NCI-H526 treated with DMSO at 0.1 percent for 48 hours (cell line): ENCODE measurements around the gene FTL.
"Not testable (repeated sequence)": the region's sequence is repeated elsewhere in the genome, so short reads cannot be mapped to it uniquely, and the experiment has no call there.

Experiments used
- DNase-seq: peaks from one replicate; lab custom pipeline; 2025; lab: John Stamatoyannopoulos, UW

FTL gene

DNA sequence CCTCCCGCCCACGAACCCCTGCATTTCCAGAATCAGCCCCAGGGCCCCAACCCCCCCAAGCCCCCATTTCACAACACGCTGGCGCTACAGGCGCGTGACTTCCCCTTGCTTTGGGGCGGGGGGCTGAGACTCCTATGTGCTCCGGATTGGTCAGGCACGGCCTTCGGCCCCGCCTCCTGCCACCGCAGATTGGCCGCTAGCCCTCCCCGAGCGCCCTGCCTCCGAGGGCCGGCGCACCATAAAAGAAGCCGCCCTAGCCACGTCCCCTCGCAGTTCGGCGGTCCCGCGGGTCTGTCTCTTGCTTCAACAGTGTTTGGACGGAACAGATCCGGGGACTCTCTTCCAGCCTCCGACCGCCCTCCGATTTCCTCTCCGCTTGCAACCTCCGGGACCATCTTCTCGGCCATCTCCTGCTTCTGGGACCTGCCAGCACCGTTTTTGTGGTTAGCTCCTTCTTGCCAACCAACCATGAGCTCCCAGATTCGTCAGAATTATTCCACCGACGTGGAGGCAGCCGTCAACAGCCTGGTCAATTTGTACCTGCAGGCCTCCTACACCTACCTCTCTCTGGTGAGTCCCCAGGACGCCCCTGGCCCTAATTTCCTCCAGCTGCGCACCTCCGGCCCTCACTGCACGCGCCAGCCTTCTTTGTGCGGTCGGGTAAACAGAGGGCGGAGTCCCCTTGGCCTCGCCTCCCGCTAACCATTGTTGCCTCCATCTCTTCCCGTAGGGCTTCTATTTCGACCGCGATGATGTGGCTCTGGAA, at the start of gene FTL:
TSS of gene FTL (plus strand) at position 270 of the 766 bp plus-strand sequence. CDS start at position 469, 199 bp downstream.
- DNase-seq, result peak; percentile 84

DNA sequence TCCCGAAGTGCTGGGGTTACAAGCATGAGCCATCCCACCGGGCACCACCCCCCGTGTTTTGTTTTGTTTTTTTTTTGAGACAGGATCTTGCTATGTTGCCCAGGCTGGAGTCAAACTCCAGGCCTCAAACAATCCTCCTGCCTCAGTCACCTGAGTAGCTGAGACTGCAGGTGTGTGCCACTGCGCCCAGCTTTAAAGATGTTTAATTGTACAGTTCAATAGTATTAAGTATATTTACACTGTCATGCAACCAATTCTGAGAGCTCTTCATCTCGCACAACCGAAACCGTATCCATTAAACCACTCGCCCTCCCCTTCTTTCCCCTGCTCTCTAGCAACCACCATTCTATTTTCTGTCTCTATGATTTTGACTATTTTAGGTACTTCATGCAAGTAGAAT, 49.4 kb upstream of the FTL start:
- no peak for DNase-seq

DNA sequence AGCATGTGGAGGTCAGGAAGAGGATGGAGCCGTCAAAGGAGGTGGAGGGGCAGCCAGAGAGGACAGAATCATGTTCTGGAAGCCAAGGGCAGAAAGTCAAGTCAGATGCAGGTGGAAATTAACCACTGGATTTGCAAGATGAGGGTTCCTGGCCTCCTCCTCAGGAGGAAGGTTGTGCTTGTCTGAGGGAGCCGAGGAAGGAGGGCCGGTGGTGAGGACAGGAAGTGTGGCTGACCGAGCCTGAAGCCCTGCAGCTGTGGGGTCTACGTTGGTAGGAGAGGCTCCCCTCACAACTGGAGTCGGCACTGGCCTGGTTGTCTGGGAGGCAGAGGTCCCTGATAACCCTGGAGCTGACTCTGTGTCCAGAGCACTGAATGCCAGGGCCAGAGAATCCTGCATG, 47.0 kb upstream of the FTL start:
- no peak for DNase-seq

DNA sequence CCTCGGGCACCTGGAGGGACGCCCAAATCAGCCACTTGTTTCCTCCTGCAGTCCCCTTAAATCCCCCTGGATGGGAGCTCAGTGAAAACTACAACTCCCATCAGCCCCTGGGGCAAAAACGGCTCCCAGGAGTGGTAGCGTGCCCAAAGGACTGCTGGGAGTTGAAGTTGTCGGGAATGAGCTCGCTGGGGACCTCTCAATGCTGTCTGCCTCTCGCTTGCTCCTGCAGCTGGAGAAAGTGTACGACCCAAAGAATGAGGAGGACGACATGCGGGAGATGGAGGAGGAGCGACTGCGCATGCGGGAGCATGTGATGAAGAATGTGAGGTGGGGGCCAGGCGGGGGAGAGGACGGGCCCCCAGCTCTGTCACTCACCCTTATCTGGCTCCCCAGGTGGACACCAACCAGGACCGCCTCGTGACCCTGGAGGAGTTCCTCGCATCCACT, 46.3 kb upstream of the FTL start:
- DNase-seq, result no peak

DNA sequence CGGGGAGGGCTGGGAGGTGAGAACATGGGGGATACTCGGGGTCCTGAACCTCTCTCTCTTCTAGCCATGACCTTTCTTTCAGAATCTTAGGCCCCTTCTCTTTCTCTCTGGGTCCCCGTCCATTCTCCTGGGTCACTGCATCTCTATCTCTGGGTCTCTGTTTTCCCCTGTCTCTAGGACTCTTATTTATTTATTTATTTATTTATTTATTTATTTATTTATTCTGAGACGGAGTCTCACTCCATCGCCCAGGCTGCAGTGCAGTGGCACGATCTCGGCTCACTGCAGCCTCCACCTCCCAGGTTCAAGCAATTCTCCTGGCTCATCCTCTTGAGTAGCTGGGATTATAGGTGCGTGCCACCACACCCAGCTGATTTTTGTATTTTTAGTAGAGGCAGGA, 45.8 kb upstream of the FTL start:
- not testable (repeated sequence) for DNase-seq

DNA sequence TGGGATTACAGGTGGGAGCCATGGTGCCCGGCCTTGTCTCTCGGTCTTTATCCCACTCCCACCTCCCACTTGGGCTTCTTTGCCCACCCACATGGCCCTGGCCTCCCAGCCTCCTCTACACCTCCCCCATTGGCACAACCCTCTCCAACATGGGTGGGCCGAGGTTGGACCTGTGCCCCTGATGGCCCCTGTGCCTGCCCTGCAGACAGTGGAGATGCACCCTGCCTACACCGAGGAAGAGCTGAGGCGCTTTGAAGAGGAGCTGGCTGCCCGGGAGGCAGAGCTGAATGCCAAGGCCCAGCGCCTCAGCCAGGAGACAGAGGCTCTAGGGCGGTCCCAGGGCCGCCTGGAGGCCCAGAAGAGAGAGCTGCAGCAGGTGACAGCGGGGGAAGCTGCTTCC, 44.2 kb upstream of the FTL start:
- no peak for DNase-seq

DNA sequence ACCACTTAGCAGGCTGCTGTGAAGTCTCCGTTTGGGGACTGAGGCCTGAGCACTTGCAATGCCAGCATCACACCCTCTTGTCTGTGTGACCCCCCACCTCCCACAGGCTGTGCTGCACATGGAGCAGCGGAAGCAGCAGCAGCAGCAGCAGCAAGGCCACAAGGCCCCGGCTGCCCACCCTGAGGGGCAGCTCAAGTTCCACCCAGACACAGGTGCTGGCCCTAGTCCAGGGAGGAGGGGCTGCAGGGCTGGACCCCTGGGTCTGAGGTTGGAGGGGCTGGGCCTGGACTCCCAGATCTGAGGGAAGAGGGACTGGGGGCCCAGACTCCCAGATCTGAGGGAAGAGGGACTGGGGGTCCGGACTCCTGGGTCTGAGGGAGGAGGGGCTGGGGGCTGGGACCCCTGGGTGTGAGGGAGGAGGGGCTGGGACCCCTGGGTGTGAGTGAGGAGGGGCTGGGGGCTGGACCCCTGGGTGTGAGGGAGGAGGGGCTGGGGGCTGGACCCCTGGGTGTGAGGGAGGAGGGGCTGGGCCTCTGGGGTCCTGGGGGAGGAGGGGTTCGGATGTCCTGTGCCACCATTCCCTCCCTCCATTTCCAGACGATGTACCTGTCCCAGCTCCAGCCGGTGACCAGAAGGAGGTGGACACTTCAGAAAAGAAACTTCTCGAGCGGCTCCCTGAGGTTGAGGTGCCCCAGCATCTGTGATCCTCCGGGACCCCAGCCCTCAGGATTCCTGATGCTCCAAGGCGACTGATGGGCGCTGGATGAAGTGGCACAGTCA, 43.2 kb upstream of the FTL start:
- DNase-seq, result no peak

DNA sequence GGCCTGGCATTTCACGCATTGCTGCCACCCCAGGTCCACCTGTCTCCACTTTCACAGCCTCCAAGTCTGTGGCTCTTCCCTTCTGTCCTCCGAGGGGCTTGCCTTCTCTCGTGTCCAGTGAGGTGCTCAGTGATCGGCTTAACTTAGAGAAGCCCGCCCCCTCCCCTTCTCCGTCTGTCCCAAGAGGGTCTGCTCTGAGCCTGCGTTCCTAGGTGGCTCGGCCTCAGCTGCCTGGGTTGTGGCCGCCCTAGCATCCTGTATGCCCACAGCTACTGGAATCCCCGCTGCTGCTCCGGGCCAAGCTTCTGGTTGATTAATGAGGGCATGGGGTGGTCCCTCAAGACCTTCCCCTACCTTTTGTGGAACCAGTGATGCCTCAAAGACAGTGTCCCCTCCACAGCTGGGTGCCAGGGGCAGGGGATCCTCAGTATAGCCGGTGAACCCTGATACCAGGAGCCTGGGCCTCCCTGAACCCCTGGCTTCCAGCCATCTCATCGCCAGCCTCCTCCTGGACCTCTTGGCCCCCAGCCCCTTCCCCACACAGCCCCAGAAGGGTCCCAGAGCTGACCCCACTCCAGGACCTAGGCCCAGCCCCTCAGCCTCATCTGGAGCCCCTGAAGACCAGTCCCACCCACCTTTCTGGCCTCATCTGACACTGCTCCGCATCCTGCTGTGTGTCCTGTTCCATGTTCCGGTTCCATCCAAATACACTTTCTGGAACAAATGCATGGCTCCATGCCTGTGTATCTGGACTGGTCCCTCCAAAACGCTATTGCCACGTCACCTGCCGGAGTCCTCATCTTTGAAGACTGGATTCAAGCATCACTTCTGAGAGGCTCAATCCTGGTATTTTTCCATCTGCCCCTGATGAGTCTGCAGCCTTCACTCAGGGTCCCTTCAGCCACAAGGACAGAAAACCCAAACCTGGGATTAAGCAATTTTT, 42.3 kb upstream of the FTL start:
- DNase-seq, result no peak

DNA sequence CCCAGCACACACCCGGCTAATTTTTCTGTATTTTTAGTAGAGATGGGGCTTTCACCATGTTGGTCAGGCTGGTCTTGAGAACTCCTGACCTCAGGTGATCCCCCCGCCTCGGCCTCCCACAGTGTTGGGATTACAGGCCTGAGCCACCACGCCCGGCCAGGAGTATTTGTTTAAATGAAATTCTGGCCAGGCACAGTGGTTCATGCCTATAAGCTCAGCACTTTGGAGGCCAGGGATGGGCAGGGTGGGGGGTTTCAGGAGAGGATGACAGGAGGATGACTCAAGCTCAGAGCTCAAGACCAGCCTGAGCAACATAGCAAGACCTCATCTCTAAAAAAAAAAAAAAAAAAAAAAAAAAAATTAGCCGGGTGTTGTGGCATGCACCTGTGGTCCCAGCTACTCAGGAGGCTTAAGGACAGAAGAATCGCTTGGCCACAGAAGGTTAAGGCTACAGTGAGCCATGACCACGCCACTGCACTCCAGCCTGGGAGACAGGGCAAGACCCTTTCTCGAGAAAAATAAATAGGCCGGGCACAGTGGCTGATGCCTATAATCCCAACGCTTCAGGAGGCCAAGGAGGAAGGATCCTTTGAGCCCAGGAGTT, 39.8 kb upstream of the FTL start:
- no peak for DNase-seq

DNA sequence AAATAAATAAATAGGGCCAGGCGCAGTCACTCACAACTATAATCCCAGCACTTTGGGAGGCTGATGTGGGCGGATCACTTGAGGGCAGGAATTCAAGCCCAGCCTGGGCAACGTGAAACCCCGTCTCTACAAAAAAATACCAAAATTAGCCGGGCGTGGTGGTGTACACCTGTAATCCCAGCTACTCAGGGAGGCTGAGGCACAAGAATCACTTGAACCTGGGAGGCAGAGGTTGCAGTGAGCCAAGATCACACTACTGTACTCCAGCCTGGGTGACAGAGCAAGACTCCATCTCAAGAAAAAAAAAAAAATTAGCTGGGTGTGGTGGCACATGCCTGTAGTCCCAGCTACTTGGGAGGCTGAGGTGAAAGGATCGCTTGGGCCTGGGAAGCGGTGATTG, 39.2 kb upstream of the FTL start:
- DNase-seq, result not testable (repeated sequence)

DNA sequence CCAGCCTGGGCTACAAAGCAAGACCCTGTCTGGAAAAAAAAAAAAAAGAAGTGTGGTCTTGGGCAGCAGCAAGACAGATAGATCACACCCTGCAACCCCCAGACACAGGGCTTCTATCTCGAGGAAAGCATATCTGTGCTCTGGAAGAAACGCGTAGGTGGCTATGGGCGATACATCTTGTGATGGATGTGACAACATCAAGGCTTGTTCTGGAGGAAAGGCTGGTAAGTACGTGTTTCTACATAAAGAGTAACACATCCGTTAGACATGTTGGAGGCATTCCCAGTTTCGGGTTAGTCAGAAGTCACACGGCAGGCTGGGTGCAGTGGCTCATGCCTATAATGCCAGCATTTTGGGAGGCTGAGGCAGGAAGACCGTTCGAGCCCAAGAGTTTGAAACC, 38.2 kb upstream of the FTL start:
- no peak for DNase-seq

DNA sequence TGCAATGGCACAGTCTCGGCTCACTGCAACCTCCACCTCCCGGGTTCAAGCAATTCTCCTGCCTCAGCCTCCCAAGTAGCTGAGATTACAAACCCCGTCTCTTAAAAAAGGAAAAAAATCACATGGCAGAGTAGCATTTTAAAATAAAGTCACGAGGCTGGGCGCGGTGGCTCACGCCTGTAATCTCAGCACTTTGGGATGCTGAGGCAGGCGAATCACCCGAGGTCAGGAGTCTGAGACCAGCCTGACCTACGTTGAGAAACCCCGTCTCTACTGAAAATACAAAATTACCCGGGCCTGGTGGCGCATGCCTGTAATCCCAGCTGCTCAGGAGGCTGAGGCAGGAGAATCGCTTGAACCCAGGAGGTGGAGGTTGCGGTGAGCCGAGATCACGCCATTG, 37.4 kb upstream of the FTL start:
- DNase-seq, result not testable (repeated sequence)

DNA sequence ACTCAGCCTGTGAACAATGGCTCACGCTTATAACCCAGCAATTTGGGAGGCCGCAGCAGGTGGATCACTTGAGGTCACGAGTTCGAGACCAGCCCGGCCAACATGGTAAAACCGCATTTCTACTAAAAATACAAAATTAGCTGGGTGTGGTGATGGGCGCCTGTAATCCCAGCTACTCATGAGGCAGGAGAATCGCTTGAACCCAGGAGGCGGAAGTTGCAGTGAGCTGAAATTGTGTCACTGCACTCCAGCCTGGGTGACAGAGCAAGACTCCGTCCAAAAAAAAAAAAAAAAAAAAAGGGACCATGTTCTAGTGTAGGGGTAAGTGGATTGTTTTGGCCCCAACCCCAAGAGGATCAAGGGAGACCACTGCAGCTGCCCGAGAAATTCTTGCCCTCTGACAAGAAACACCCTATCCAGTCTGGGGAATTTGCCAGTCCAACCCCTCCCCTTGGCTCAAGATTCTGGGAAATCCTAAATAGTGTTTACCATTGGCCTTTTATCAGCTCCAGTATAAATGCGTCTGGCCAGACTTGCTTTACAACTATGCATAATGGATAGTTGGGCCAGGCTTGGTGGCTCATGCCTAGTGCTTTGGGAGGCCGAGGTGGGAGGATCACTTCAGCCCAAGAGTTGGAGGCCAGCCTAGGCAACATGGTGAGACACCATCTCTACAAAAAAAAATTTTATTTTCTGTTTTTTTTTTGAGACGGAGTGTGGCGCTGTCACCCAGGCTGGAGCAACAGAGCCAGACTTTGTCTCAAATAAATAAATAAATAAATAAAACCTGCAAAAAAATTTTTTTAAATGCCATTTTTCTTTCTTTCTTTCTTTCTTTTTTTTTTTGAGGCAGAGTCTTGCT, 36.7 kb upstream of the FTL start:
- no peak for DNase-seq

DNA sequence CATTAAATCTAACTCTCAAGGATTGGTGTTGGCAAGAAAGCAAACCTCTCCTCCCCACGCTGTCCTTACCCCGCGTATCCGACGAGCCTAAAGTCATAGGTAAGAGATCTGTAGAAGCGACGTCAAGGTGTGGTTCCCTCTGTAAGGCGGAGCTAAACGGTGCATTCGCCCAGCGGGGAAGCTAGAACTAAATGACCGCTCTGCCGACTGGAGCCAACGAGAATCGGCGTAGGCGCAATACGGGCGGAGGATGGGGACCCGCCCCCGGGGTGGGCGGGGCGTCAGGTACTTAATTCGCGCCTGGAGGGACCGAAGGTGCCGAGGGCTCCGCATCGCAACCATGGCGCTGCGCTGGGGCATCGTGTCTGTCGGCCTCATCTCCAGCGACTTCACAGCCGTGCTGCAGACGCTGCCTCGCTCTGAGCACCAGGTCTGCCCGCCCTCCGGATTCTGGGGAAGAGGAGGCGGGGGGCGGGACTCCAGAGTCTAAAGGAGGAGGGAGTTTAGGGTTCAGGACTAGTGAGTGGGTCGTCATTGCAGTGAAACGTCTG, 31.7 kb upstream of the FTL start, which contains the start of gene DHDH:
TSS of gene DHDH (plus strand) at position 318 of the 551 bp plus-strand sequence. CDS start at position 341, 23 bp downstream.
- peak; percentile 89 for DNase-seq

DNA sequence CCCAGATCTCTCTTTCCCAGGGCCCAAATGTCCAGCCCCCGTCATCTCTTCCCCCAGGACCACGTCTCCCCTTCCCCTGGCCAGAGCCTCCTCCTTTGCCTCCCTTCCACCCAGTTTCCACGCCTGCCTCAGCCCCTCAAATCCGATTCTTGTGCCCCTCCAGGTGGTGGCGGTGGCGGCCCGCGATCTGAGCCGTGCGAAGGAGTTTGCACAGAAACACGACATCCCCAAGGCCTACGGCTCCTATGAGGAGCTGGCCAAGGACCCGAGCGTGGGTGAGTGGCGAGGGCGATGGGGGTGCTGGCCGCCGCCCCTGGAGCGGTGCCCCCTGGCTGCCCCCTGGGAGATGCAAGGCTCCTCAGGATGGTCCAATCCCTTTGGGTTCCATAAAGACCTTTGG, 30.3 kb upstream of the FTL start:
- no peak for DNase-seq

DNA sequence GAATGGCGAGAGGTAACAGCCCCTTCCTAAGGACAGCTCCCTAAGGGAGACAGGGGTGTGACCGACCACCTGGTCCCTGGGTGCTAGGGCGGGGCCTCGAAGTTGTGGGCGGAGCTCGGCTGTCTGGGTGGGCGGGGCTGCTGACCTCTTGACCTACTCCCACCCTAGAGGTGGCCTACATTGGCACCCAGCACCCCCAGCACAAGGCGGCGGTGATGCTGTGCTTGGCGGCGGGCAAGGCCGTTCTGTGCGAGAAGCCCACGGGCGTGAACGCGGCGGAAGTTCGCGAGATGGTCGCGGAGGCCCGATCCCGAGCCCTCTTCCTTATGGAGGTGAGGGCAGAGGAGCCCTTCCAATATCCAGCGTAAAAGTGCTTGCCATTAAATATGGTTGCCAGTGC, 29.2 kb upstream of the FTL start:
- no peak for DNase-seq

DNA sequence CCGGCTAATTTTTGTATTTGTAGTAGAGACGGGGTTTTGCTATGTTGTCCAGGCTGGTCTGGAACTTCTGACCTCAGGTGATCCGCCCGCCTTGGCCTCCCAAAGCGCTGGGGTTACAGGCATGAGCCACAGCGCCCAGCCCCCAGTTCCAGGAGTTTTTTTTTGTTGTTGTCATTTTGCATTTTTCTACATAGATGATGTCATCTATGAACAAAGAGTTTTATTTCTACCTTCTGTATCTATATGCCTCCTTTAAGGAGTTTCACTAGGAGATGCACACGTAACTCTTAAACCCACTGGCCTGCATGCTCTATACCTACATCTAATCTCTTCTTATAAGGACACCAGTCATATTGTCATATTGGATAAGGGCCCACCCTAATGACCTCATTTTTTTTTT, 26.9 kb upstream of the FTL start:
- no peak for DNase-seq

DNA sequence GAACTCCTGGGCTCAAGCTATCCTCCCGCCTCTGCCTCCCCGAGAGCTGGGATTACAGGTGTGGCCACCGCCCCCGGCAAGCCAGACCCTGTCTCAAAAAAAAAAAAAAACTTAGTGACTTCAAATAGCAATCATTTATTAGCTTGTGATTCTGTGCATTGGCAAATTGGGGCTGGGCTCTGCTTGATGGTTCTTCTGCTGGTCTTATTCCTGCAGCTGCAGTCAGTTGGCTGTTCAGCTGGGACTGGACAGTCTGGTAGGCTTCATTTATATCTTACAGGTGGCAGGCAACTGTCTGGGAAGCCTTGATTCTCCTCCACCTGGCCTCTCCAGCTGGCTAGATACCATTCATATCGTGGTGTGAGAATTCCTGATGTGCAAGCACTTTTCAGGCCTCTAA, 24.2 kb upstream of the FTL start:
- no peak for DNase-seq

DNA sequence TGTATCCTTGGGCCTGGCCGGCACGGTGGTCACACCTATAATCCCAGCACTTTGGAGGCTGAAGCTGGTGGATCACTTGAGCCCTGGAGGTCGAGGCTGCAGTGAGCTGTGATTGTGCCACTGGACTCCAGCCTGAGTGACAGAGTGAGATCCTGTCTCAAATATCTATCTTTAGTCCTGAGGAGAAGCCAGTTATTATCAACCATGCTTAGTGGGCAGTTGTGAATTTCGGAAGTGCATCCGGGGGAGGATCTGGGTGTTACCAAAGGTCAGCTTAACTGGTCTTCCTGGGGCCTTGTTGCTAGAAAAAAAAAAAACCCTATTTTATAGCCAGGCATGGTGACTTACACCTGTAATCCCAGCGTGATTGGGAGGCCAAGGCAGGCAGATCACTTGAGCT, 22.0 kb upstream of the FTL start:
- DNase-seq, result no peak

DNA sequence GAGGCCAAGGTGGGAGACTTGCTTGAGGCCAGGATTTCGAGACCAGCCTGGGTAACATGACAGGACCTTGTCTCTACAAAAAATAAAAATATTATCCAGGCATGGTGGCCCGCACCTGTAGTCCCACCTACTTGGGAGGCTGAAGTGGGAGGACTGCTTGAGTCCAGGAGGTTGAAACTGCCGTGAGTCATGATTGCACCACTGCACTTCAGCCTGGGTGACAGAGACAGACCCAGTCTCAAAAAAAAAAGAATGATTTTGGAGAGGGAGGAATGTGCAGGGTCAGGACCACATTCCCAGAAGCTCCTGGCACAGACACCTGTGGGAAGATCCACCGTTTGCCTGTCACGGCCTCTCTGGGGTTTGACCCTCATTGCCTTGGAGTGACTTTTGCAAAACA, 19.7 kb upstream of the FTL start:
- no peak for DNase-seq

DNA sequence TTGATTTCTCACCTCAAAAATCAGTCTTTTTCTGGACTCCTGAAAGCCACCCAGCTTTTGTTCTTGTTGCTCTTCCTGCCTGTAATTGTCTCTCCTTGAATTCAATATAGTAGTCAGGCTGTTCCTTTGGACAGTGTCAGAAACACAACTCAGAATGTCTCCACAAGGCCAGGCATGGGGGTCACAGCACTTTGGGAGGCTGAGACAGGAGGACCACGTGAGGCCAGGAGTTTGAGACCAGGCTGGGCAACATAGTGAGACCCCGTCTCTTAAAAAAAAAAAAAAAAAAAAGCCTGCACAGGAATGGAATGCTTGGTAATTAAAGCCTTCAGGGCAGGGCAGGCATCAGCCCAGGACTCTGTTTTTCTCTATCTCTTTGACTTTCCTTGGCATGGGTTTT, 19.3 kb upstream of the FTL start:
- no peak for DNase-seq
